GM19025 (cell line): ENCODE measurements around the gene IRF9.

Experiments used
- ATAC-seq: cut with Tn5 transposase; IDR thresholded peaks from one replicate; pipeline ENCODE4 v1.9.1; 2021; ENCODE audit warnings: mild to moderate bottlenecking, low read depth, moderate library complexity; ENCODE audit not compliant: unreplicated experiment

IRF9 gene

GRCh38 chr14:24172261-24172860 lies 11.3 kb downstream of the IRF9 start:
- no peak for ATAC-seq

- no peak for ATAC-seq
These were observed 11.8 kb downstream of the IRF9 start for GRCh38 chr14:24172871-24173281.

GRCh38 chr14:24176599-24176998 lies 15.5 kb downstream of the IRF9 start:
- ATAC-seq = no peak

GRCh38 chr14:24177041-24177825 lies 16.2 kb downstream of the IRF9 start:
- no peak for ATAC-seq

GRCh38 chr14:24177891-24178290 lies 16.8 kb downstream of the IRF9 start:
- ATAC-seq = no peak

- ATAC-seq = no peak
These were observed 17.5 kb downstream of the IRF9 start for GRCh38 chr14:24178399-24179178.

- no peak for ATAC-seq
These were observed 18.4 kb downstream of the IRF9 start for GRCh38 chr14:24179294-24179960.

GRCh38 chr14:24179961-24180796 lies 19.1 kb downstream of the IRF9 start:
- no peak for ATAC-seq

GRCh38 chr14:24181371-24182077 lies 20.5 kb downstream of the IRF9 start:
- no peak for ATAC-seq

GRCh38 chr14:24182110-24182882 lies 21.2 kb downstream of the IRF9 start:
- ATAC-seq = no peak

GRCh38 chr14:24183014-24183481 lies 22.0 kb downstream of the IRF9 start:
- no peak for ATAC-seq

- no peak for ATAC-seq
These were observed 23.3 kb downstream of the IRF9 start for GRCh38 chr14:24184104-24184970.

GRCh38 chr14:24185026-24185425 lies 24.0 kb downstream of the IRF9 start:
- ATAC-seq = no peak

- no peak for ATAC-seq
These were observed 24.7 kb downstream of the IRF9 start for GRCh38 chr14:24185741-24186140.

GRCh38 chr14:24186831-24187538 lies 25.9 kb downstream of the IRF9 start:
- no peak for ATAC-seq

- no peak for ATAC-seq
These were observed 26.5 kb downstream of the IRF9 start for GRCh38 chr14:24187539-24187915.
